Measurements from ENCODE around the gene GART.
"Not testable (repeated sequence)": the region's sequence is repeated elsewhere in the genome, so short reads cannot be mapped to it uniquely, and the experiment has no call there.

The GART gene

DNA sequence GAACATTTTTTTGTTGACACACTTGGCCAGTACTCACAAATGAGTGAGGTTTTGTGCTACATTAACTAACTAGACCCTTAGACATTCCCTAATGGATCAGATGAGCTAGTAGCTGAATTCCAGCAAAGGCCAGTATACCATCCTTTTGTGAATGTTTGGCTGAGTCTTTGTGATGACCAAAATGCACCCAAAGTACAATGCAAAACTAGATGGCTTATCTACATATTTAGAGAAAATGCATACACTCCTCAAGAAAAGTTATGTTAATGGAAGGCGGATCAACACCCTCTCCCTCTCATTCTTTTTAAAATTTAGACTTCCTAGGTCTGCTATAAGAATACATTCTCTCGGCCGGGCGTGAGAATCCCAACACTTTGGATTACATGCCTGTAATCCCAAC, 30.3 kb downstream of the GART start:
- no peak for DNase-seq

DNA sequence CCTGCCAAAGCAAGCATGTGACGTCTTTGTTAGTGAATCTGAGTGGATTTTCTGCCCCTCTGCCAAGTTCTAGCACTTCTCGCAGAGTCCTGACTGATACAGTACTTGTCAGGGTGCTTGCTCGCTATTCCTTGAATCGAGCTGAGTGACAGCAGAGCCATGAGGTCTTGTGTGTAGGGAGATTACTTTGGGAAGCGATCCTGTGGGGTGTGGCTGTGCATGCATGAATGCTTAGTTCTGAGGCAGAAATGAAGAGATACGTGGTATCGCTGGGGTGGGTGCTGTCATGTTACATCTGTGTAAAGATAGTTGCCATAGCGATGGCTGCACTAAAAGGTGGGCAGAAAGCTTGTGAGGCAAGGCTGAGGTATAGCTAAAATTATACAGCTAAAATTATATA, 31.1 kb downstream of the GART start:
- DNase-seq: no peak

DNA sequence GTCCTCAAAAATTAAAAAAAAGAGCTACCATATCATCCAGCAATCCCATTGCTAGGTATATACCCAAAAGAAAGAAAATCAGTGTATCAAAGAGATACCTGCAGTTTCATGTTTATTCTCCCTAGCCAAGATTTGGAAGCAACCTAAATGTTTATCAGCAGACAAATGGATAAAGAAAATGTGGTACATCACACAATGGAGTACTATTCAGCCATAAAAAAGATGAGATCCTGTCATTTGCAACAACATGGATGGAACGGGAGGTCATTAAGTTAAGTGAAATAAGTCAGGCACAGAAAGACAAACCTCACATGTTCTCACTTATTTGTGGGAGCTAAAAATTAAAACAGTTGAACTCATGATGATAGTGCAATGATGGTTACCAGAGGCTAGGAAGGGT, 34.9 kb downstream of the GART start:
- DNase-seq: not testable (repeated sequence)

DNA sequence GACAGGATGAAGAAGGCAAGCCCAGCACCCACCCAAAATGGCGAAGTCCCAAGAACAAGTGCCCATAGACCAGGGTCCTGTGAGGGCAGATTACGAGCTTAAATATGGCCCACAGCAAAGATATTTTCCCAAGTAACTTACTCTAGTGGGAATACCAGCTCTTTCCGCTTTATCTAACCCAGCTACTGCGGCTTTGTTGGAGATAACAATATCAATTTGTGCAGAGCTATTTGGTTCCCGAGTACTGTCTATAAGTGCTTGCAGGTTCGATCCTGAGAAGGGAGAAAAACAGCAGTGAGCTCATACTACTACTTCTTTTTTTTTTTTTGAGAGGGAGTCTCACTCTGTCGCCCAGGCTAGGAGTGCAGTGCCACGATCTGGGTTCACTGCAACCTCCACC, 36.1 kb downstream of the GART start:
- no peak for DNase-seq

DNA sequence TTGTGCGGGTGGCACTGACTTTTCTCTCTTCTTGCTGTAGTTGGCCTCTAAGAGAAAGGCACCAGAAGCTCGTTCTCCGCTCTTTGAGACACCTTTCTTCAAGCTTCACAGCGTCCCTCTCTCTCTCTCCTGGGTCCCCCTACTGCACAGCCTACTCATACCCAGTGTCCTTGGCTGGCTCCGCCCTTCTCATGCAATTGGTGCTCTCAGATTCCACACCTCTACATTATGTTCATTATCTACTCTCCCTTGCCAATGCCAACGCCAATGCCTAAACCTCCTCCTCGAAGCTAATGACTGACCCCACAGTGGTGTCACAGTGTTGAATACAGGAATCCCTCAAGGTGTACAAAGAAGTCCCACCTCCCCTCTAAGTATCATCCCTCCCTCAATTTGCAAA, 45.6 kb downstream of the GART start:
- DNase-seq: no peak

DNA sequence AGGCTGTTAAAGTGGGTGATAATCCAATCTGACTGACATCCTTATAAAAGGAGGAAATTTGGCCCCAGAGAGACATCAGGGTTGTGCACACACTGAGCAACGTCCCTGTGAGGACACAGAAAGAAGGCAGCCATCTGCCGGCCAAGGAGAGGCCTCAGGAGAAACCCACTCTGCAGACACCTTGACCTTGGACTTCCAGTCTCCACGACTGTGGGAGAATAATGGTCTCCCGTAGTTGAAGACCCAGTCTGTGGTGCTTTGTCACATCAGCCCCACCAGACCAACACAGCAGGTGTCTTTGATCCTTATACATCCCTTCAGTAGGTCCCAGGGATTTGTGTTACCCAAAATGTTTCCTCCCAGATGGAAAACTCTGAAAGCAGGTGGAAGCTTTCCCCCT, 46.2 kb downstream of the GART start:
- no peak for DNase-seq

DNA sequence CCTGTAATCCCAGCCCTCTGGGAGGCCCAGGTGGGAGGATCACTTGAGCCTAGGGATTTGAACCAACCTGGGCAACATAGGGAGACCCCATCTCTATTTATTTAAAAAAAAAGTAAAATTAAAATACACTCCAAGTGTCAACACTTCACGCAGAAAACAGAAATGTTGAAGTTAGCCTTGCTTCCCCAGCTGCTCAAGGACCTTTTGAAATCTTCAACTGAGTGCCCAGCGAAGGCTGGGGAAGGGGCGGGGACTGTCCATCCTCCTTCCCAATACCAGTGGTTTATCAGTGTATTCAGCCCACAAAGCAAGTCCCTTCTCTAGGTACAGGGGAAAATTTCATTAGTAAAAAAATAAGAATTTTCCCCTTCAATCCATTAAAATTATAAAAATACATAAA, 48.2 kb downstream of the GART start:
- no peak for DNase-seq

DNA sequence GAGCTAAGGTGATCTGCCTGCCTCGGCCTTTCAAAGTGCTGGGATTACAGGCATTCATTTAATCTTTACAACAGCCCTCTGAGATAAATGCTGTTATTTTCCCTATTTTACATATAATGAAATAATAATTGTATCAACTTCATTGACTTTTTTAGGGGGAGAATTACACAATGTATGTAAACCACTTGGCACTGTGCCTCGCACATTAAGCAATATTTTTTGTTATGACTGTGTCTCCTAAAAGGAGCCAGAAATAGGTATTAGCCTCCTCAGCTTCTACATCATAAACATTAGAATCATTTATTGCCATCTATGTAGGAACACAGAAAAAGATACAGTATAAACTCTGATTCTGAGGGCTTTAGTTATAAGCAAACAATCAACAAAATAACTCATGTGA, 49.3 kb downstream of the GART start:
- no peak for DNase-seq

DNA sequence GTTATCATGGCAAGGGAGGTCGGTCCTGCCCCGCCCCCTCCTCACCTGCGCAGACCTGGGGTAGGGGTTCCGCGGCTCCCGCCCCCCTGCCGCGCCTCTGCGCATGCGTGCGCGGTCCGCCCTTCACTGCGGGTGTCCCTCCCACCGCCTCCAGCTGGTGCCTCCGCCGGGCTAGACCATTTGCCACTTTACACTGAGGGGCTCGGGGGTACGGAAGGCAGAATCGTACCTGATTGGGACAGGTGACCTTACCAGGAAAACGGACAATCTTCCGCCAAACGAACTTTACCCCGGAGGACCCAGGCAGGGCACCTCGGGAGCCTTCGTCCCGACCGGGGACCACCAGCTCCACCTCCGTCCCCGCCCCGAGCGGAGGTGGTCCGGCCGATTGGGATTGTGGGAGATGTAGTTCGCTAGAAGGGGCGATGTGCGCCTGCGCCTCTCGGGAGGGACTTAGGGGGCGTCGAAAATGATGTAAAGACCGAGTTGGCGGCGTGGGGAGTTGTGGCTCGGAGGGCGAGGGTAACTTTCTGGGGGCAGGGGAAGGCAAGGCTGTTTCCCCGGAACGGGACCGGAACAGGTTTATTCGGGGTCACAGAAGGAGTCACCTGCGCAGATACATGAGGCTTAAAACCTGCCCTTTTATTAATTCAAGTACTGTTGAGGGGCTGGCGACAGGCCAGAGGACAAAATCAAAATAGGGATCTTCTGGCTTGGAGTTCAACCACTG, 50.4 kb downstream of the GART start, which contains the start of gene DNAJC28:
DNAJC28 (minus strand) TSS at position 344 of the 730 bp plus-strand sequence. CDS start 2,323 bp downstream, outside the sequence.
- peak; percentile 93 for DNase-seq

DNA sequence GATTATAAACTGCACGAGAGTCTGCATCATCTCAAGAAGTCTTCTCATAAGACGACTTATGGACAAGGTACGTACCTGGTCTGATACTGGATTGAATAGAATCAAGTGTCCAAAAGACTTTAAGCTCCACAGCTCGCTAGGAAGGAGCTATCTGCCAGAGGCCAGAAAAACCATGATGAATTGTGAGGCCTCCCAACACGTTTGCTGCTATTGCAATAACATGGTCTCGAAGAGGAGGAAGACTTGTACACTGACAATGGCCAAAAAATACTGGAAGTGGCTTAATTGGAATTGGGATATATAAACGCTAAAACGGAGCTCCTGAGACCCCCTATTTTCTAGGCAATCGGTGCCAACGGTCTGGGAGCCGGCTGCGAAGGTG, 50.9 kb downstream of the GART start:
- peak; percentile 3 for DNase-seq

DNA sequence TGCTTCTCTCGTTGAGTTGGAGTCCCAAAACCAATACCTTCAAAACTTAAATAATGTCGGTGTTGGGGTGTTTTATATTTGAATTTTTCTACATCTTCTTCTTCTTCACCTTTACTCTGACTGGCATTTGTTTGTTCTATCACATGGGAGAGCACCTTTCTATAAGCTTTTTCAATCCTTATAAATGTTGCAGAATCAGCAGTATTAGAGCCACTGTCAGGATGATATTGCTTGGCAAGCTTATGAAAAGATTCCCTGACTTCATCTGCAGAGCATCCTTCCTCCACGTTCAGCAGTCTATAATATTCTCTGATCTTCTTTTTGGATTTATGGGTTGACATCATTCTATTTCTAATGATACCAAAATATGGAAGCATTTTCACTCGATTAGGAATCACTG, 53.0 kb downstream of the GART start:
- no peak for DNase-seq

DNA sequence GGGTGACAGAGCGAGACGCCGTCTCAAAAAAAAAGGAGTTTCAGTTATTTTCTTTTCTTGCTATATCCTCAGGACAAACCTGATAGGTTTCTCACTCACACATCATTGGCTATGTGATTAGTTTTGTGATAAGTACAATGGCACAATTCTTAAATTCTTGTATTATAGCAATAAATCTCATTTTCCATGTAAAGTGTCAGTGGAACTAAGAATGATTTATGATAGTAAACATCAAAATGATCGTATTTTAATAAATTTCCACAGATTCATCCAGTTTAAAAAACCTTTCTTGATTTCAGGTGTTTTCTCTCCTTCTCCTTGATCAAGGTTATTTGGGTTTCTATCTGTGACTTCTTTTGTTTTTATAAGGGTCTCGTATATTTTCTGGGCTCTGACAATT, 53.9 kb downstream of the GART start:
- no peak for DNase-seq

DNA sequence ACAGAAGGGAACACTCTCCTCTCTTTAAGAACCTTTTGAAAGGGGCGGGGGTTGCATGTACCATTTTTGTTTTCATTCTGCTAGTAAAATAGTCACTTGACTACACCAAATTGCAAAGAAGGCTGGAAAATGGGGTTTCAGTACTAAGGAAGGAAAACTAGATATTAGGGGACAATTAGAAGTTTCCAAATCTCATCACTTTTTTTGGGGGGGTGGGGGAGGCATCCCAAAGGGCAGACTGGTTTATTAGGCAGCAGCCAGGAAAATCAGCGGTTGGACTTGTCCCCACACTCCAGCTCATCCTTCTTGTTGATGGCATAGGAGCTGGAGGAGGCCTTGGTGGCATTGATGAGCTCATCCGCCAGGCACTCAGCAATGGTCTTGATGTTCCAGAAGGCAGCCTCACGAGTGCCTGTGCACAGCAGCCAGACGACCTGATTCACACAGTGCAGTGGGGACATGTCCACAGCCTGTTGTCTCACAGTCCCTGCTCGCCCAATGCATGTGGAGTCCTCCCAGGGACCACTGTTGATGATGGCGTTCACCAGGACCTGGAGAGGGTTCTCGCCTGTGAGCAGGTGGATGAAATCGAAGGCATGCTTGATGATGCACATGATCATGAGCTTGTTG, 60.5 kb downstream of the GART start:
- DNase-seq: peak; percentile 30

DNA sequence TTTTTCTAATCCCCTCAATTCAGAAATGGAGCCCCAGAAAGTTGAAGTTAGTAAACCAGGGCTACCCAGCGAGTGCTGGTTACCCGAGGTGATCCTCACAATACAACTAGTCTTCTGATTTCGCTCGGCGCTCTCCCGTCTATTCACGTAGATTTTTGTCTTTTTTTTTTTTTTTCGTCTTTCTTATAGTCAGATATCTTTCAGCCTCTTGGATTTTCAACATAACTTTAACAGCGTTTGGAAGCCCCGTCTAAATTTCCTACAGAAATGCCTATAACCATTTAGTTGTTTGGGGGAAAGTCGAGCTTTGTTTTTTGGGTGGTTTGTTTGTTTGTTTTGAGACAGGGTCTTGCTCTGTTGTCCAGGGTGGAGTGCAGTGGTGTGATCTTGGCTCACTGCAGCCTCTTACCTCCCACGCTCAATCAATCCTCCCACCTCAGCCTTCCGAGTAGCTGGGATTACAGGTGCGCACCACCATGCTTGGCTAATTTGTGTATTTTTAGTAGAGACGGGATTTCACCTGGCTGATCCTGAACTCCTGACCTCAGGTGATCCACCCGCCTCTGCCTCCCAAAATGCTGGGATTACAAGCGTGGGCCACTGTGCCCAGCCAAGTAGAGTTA, 61.3 kb downstream of the GART start:
- no peak for DNase-seq

DNA sequence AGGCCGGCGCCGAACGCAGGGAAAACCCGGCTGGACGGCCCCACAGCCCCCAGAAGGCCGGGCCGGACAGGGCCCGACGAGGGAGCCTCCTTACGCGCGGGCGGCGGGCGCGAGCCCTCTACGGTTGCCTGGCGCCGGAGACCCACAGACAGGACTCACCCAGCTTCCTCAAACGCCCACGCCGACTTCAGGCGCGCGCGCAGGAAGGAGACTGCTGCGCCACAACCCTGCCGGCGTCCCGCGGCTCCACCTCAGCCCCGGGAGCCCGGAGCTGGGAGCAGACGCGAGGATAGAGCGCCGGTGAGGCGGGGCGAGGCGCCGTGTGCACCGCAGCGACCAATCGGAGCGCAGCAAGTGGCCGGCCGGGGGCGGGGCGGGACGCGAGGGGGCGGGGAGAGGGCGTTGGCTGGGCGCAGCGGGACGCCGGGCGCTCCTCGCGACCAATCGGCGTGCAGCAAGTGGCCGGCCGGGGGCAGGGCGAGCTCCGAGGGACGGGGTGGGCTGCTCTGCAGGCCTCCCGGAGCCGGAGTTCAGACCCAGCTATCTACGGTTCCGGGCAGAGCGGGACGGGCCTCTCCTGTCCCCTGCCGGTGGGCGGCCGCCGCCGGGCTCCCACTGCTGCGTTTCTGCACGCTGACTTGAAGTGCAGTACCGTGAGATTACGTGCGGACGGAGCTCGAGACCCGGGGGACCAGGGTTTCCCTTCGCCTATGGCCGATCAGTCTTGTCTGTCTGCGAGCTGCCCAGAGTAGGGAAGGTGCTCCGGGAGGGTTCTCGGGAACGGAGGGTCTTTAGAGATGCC, 62.0 kb downstream of the GART start, which contains the start of gene TMEM50B:
TMEM50B (minus strand) TSS at position 296 of the 802 bp plus-strand sequence. CDS start 11,089 bp downstream, outside the sequence.
- peak; percentile 94 for DNase-seq

DNA sequence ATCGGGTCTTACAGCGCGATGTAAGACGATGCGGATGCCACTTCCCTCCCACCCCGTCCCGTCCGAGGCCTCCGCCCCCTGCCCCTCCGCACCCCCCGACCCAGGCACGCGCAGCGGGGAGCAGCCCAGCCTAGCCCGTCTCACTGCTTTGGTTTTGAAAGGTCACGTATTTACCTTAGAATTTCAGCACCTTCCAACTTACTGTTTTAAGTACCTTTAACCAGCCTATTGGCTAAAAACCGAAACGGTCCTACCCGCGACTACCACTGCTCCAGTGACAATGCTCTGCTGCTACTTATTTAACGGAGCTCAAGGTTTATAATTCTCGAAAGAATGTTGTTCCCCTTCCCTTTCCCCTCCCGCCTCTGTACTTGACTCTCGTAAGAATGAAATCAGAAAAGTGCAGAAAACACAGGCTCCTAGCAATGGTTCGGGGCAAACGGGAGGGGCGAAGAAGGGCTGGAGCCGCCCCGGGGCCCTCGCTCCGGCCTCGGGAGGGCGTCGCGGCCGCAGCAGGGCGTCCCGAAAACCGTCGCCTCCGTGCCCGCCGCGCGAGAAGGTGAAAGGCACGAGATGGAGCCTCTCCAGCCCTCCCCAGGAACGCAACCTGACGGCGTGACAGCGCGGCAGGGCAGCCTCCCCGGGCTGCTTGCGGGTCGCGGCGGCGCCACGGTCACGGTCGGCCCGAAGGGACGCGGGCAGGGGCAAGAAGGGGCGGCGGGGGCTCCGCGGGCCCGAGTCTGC, 62.8 kb downstream of the GART start:
- DNase-seq: peak; percentile 35

DNA sequence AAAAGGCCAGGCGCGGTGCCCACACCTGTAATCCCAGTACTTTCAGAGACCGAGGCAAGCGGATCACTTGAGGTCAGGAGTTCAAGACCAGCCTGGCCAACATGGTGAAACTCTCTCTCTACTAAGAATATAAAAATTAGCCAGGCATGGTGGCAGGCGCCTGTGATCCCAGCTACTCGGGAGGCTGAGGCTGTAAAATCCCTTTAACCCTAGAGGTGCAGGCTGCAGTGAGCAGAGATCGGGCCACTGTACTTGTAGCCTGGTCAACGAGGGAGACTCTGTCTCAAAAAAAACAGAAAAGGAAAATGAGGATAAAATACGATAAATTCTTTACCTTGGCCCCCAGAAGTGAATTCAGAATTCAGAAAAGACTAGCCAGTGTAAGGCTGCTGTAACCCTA, 63.7 kb downstream of the GART start:
- no peak for DNase-seq

DNA sequence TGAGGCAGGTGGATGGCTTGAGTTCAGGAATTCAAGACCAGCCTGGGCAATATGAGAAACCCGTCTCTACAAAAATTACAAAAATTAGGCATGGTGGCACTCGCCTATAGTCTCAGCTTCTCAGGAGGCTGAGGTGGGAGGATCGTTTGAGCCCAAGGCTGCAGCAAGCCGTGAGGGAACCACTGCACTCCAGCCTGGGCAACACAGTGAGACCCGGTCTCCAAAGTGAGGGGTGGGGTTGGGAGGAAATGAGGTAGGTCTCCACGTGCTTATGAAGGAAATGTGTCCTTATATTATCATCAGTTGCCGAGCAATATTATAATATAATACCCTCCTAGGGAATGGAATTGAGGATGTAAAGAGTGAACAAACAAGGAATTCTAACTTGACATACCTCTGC, 64.9 kb downstream of the GART start:
- DNase-seq: no peak

DNA sequence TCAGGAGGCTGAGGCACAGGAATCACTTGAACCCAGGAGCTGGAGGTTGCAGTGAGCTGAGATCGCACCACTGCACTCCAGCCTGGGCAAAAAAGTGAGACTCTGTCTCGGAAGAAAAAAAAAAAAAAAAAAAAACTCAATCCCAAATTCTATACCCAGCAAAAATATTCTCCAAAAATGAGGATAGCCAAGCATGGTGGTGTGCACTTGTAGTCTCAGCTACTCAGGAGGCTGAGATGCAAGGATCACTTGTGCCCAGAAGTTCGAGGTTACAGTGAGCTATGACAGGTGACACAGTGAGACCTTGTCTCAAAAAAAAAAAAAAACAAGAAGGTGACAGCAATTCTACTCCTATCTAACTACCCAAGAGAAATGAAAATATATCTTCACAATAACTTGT, 68.6 kb downstream of the GART start:
- DNase-seq: no peak

DNA sequence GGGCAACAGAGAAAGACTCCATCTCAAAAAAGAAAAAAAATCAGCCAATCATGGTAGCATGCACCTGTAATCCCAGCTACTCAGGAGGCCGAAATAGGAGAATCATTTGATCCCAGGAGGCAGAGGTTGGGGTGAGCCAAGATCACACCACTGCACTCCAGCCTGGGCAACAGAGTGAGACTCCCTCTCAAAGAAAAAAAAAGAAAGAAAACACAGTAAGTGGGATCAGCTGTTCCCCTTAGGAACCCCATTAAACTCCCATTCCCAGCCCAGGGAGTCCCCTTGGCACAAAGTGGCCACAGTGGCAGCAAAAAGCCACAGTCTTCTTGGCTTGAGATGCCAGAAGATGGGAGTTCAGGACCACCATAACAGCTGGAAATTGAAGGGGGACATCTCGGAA, 71.2 kb downstream of the GART start:
- no peak for DNase-seq

DNA sequence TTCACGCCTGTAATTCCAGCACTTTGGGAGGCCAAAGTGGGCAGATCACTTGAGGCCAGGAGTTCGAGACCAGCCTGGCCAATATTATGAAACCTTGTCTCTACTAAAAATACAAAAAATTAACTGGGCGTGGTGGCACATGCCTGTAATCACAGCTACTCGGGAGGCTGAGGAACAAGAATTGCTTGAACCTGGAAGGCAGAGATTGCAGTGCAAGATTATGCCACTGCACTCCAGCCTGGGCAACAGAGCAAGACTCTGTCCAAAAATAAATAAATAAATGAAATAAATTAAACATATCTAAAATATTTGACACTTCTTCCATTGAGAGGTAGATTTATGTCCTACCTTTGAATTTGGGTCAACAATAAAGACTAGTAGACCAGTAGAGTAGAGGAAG, 72.7 kb downstream of the GART start:
- not testable (repeated sequence) for DNase-seq

DNA sequence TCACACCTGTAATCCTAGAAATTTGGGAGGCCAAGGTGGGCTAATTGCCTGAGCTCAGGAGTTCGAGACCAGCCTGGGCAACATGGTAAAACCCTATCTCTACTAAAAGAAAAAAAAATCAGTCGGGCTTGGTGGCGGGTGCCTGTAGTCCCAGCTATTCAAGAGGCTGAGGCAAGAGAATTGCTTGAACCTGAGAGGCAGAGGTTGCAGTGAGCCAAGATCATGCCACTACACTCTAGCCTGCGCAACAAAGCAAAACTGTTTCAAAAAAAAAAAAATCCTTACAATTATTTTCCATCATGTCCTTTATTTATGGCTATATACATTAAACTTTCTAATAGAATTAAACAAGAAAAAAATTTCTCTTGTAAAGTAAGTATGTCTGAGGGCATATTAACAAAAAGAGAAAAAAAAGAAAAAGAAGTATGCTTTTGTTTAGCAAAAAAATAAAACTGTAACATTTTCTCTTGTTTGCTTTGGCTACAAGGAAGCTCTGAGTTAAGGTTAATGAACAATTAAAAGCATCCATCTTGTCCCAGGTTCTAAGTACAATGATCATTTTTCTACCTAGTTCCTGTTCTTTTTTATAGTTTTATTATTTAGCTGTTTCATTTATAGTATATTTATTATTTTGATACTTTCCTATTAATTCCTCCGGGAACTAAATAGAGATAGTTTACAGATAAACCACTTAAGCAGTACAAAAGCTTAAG, 80.2 kb downstream of the GART start:
- no peak for DNase-seq
